ENCODE measurements around the gene PCDHGA4.
A peak's percentile ranks its signal among the peaks of the same experiment; 100 is the strongest.

PCDHGA4 gene

GRCh38 chr5:141320225-141321169, 34.3 kb upstream of the PCDHGA4 start, which contains the start of gene TAF7 (continued):
- TF ChIP-seq ZSCAN5A (tag by site-specific recombination; IDR thresholded peaks at IDR 0.05) (0 out of 2 replicates have a peak, but pooled peaks have one; percentile 41), ZNF561 (tag by site-specific recombination; IDR thresholded peaks at IDR 0.05; ENCODE audit: borderline replicate concordance) (peak; percentile 43; the same call in 1 of the 2 replicates), ZSCAN4 (tag by site-specific recombination; IDR thresholded peaks at IDR 0.05) (no peak), ZBTB21 (tag by site-specific recombination; IDR thresholded peaks at IDR 0.05) (0 out of 2 replicates have a peak, but pooled peaks have one; percentile 8), ZXDB (tag by site-specific recombination; IDR thresholded peaks at IDR 0.05) (peak; percentile 75), ZNF138 (tag by site-specific recombination; IDR thresholded peaks at IDR 0.05; ENCODE audit: borderline replicate concordance) (no peak), SP3 (tag by site-specific recombination; IDR thresholded peaks at IDR 0.05) (peak; percentile 81), ZFP37 (tag by site-specific recombination; IDR thresholded peaks at IDR 0.05) (peak; percentile 89), ZNF341 (tag by site-specific recombination; IDR thresholded peaks at IDR 0.05; ENCODE audit: low read depth) (peak; percentile 90), ZNF146 (tag by site-specific recombination; IDR thresholded peaks at IDR 0.05) (no peak), ZNF518A (tag by site-specific recombination; conservative IDR thresholded peaks at IDR 0.05; ENCODE audit: low read depth) (peak; percentile 87), KLF17 (tag by site-specific recombination; IDR thresholded peaks at IDR 0.05) (peak; percentile 15; the same call in 1 of the 2 replicates), ZFHX2 (tag by site-specific recombination; conservative IDR thresholded peaks at IDR 0.05) (peak; percentile 17; the same call in 1 of the 2 replicates), ZNF677 (tag by site-specific recombination; IDR thresholded peaks at IDR 0.05) (peak; percentile 45; the same call in 1 of the 2 replicates), ZBTB20 (tag by site-specific recombination; IDR thresholded peaks at IDR 0.05) (peak; percentile 2; the same call in 1 of the 2 replicates), SP2 (tag by site-specific recombination; IDR thresholded peaks at IDR 0.05) (peak; percentile 86), REPIN1 (tag by site-specific recombination; IDR thresholded peaks at IDR 0.05; ENCODE audit: low read depth) (peak; percentile 18; the same call in 1 of the 2 replicates), BCL11B (tag by site-specific recombination; IDR thresholded peaks at IDR 0.05; ENCODE audit: low read depth) (no peak), ZNF311 (tag by site-specific recombination; IDR thresholded peaks at IDR 0.05; ENCODE audit: borderline replicate concordance) (no peak), ZNF184 (tag by site-specific recombination; IDR thresholded peaks at IDR 0.05) (no peak), ZNF2 (tag by site-specific recombination; IDR thresholded peaks at IDR 0.05) (peak; percentile 80; the same call in 1 of the 2 replicates), ZNF580 (tag by site-specific recombination; IDR thresholded peaks at IDR 0.05) (peak; percentile 94), PATZ1 (tag by site-specific recombination; IDR thresholded peaks at IDR 0.05) (0 out of 2 replicates have a peak, but pooled peaks have one; percentile 7)

Data from HEK293 (cell line).